Esophagus mucosa (tissue), 1 donor: ENCODE data around the gene CCDC78. TPM values are rescaled to one million over a fixed set of nuclear protein-coding genes. Genes with fewer than 3 reads are reported as not detected.

Experiments
- ATAC-seq: fragments of 200-7000 bp; cut with Tn5 transposase; one replicate; pipeline ENCODE4 v1.9.1; 2020
- total RNA-seq: library from RNA; stranded (reverse); gene quantifications from one replicate; pipeline ENCODE4 v1.2.4, GENCODE V29; 2023
- donor health status: DM: yes; HTN: yes; CAD: no.

The CCDC78 gene
- total RNA-seq, 1 donor from 2014 or later = 0.40 TPM

- ATAC-seq = no peak
These were observed 16.4 kb downstream of the CCDC78 start for GRCh38 chr16:709566-710499.

- ATAC-seq = no peak
These were observed 17.3 kb downstream of the CCDC78 start for GRCh38 chr16:708959-709358.

- no peak for ATAC-seq
These were observed 18.2 kb downstream of the CCDC78 start for GRCh38 chr16:708019-708418.

- ATAC-seq = peak; percentile 7
These were observed 19.1 kb downstream of the CCDC78 start for GRCh38 chr16:707062-707538.

GRCh38 chr16:706189-707061 is 19.8 kb downstream of the CCDC78 start:
- ATAC-seq = no peak

GRCh38 chr16:705431-706188 is 20.6 kb downstream of the CCDC78 start, which contains the start of gene FBXL16:
TSS of gene FBXL16 (minus strand) at chr16:705801. CDS start at chr16:697405, 8,396 bp downstream.
- ATAC-seq = no peak

GRCh38 chr16:704552-705380 is 21.5 kb downstream of the CCDC78 start:
- no peak for ATAC-seq

- no peak for ATAC-seq
These were observed 22.2 kb downstream of the CCDC78 start for GRCh38 chr16:704047-704446.

- no peak for ATAC-seq
These were observed 22.8 kb downstream of the CCDC78 start for GRCh38 chr16:703406-703805.

- ATAC-seq = no peak
These were observed 23.9 kb downstream of the CCDC78 start for GRCh38 chr16:702341-702740.

- ATAC-seq = no peak
These were observed 25.3 kb downstream of the CCDC78 start for GRCh38 chr16:700684-701584.

- no peak for ATAC-seq
These were observed 27.2 kb downstream of the CCDC78 start for GRCh38 chr16:698911-699671.

GRCh38 chr16:695355-696089 is 30.7 kb downstream of the CCDC78 start:
- peak; percentile 84 for ATAC-seq

GRCh38 chr16:694863-695354 is 31.3 kb downstream of the CCDC78 start:
- no peak for ATAC-seq

GRCh38 chr16:694187-694862 is 31.9 kb downstream of the CCDC78 start:
- ATAC-seq = peak; percentile 4

GRCh38 chr16:693766-694165 is 32.5 kb downstream of the CCDC78 start:
- ATAC-seq = no peak

GRCh38 chr16:693364-693763 is 32.9 kb downstream of the CCDC78 start:
- peak; percentile 3 for ATAC-seq
